Breast epithelium (tissue), 4 donors: Measurements from ENCODE around the gene SETBP1. TPM values are rescaled to one million over a fixed set of nuclear protein-coding genes. Genes with fewer than 3 reads are reported as not detected.

Experiments
- DNase-seq, 2 donors: peaks; one replicate each; pipeline ENCODE4 v3.0.0-alpha.2; 2019; ENCODE audit warnings: low spot score in 2 of 2
- H3K27ac ChIP-seq, 2 donors: fragments of 200-600 bp; sonication (generic) in 1 of 2; one replicate each; pipeline ENCODE4 v1.5.1; 2016 to 2019; ENCODE audit warnings: mild to moderate bottlenecking in 1 of 2
- H3K27me3 ChIP-seq, 2 donors: fragments of 200-600 bp; sonication (generic) in 1 of 2; one replicate each; pipeline versions ENCODE4 v1.5.1 to v1.6.0; 2017 to 2019; ENCODE audit warnings: control low read depth in 1 of 2, mild to moderate bottlenecking in 1 of 2
- H3K36me3 ChIP-seq: fragments of 200-600 bp; one replicate; pipeline ENCODE4 v1.5.1; 2019
- H3K4me1 ChIP-seq, 2 donors: fragments of 200-600 bp; sonication (generic); one replicate each; pipeline ENCODE4 v1.5.1; 2016 to 2019; ENCODE audit warnings: control low read depth in 1 of 2
- H3K4me3 ChIP-seq, 3 donors: fragments of 200-600 bp; sonication (generic); 1 replicate in 2 of 3; 2 replicates in 1 of 3; pipeline ENCODE4 v1.5.1; 2016 to 2019; ENCODE audit warnings: mild to moderate bottlenecking in 3 of 3, moderate library complexity in 2 of 3
- H3K9me3 ChIP-seq, 2 donors: fragments of 200-600 bp; sonication (generic) in 1 of 2; one replicate each; pipeline ENCODE4 v1.5.1; 2016 to 2019; ENCODE audit warnings: control low read depth in 1 of 2
- CTCF ChIP-seq, 3 donors: fragments of 450-650 bp; IDR thresholded peaks; one replicate each; pipeline ENCODE4 v1.5.1; 2016 to 2017; ENCODE audit warnings: antibody characterized with exemption in 3 of 3, mild to moderate bottlenecking in 3 of 3, moderate library complexity in 3 of 3
- POLR2A ChIP-seq: fragments of 450-650 bp; IDR thresholded peaks from one replicate; pipeline ENCODE4 v1.6.1; 2016; ENCODE audit warnings: antibody characterized with exemption, mild to moderate bottlenecking, moderate library complexity
- POLR2AphosphoS5 ChIP-seq, 3 donors: sonication (generic); formaldehyde crosslinking; IDR thresholded peaks; one replicate each; pipeline ENCODE4 v1.6.1; 2017; ENCODE audit warnings: antibody characterized with exemption in 3 of 3
- intact Hi-C: fragments of 100-400 bp; cut with DNase I; formaldehyde crosslinking; loops from one replicate; pipeline ENCODE4 v1.15.1; 2023; ENCODE audit warnings: low total_unique reads
- total RNA-seq, 3 donors: library from RNA; depleted of rRNA; stranded (reverse); fragments of >200 nt; gene quantifications; one replicate each; pipeline ENCODE4 v1.1.0, GENCODE V29; 2016

The SETBP1 gene
- total RNA-seq, 3 donors from 2014 or later = 26.2 to 40.1 (median 37.0) TPM

GRCh38 chr18:44637210-44638033, 43.3 kb upstream of the SETBP1 start:
- Histone ChIP-seq H3K4me1 (no peaks in the 10 kb centered on the region), H3K27ac (no peak overlapping the region), H3K36me3 (no peaks in the 10 kb centered on the region), H3K9me3 (no peaks in the 10 kb centered on the region), H3K4me3 (no peak overlapping the region), H3K27me3 (no peaks in the 10 kb centered on the region)
- DNase-seq = no peak
- TF ChIP-seq POLR2A = no peak
- TF ChIP-seq CTCF (IDR thresholded peaks at IDR 0.05) = no peak
- no peak for TF ChIP-seq POLR2AphosphoS5 (IDR thresholded peaks at IDR 0.05)
- intact Hi-C loops = no loop called here

GRCh38 chr18:44638034-44638540, 42.6 kb upstream of the SETBP1 start:
- TF ChIP-seq CTCF (IDR thresholded peaks at IDR 0.05) = no peak
- TF ChIP-seq POLR2A = no peak
- no peak for TF ChIP-seq POLR2AphosphoS5 (IDR thresholded peaks at IDR 0.05)
- H3K4me3 ChIP-seq = no peak overlapping the region
- no peaks in the 10 kb centered on the region for H3K4me1 ChIP-seq
- no peaks in the 10 kb centered on the region for H3K36me3 ChIP-seq
- no peaks in the 10 kb centered on the region for H3K9me3 ChIP-seq
- H3K27ac ChIP-seq = no peak overlapping the region
- intact Hi-C loops = no loop called here
- no peaks in the 10 kb centered on the region for H3K27me3 ChIP-seq
- no peak for DNase-seq

GRCh38 chr18:44638811-44639210, 41.9 kb upstream of the SETBP1 start:
- Histone ChIP-seq H3K27me3 (no peaks in the 10 kb centered on the region), H3K27ac (no peak overlapping the region), H3K4me1 (no peaks in the 10 kb centered on the region), H3K9me3 (no peaks in the 10 kb centered on the region), H3K4me3 (no peak overlapping the region), H3K36me3 (no peaks in the 10 kb centered on the region)
- no peak for TF ChIP-seq POLR2AphosphoS5 (IDR thresholded peaks at IDR 0.05)
- no peak for TF ChIP-seq POLR2A
- TF ChIP-seq CTCF (IDR thresholded peaks at IDR 0.05) = no peak
- intact Hi-C loops = no loop called here
- DNase-seq = no peak

- H3K4me1 ChIP-seq = no peaks in the 10 kb centered on the region
- H3K27me3 ChIP-seq = no peaks in the 10 kb centered on the region
- DNase-seq = no peak
- TF ChIP-seq CTCF (IDR thresholded peaks at IDR 0.05) = no peak
- no peak for TF ChIP-seq POLR2A
- TF ChIP-seq POLR2AphosphoS5 (IDR thresholded peaks at IDR 0.05) = no peak
- no peaks in the 10 kb centered on the region for H3K9me3 ChIP-seq
- H3K36me3 ChIP-seq = no peaks in the 10 kb centered on the region
- intact Hi-C loops = no loop called here
- no peak overlapping the region for H3K4me3 ChIP-seq
- no peak overlapping the region for H3K27ac ChIP-seq
Observed at GRCh38 chr18:44643004-44643403, 37.7 kb upstream of the SETBP1 start.

GRCh38 chr18:44651478-44651877, 29.2 kb upstream of the SETBP1 start:
- no peak for DNase-seq
- Histone ChIP-seq H3K27me3 (no peaks in the 10 kb centered on the region), H3K4me3 (no peak overlapping the region), H3K9me3 (no peaks in the 10 kb centered on the region), H3K4me1 (no peaks in the 10 kb centered on the region), H3K27ac (no peak overlapping the region), H3K36me3 (no peaks in the 10 kb centered on the region)
- TF ChIP-seq POLR2AphosphoS5 (IDR thresholded peaks at IDR 0.05) = no peak
- TF ChIP-seq POLR2A = no peak
- no peak for TF ChIP-seq CTCF (IDR thresholded peaks at IDR 0.05)
- intact Hi-C loops = no loop called here
